ENCODE data around the gene TNS1.

- TF ChIP-seq POLR2AphosphoS5 (IDR thresholded peaks at IDR 0.05; ENCODE audit: borderline replicate concordance, low read depth, low read length) (no peak), EZH2 (IDR thresholded peaks at IDR 0.05) (no peak), FOXP2 (optimal IDR thresholded peaks at IDR 0.05; ENCODE audit: control extremely low read depth, extremely low read length, insufficient read depth) (no peak)
These were observed 91.3 kb downstream of the TNS1 start for GRCh38 chr2:217911283-217912097.

All from SK-N-MC (cell line).